Measurements from ENCODE around the gene IL36A. TPM values are rescaled to one million over a fixed set of nuclear protein-coding genes. Genes with fewer than 3 reads are reported as not detected.

The IL36A gene
- total and polyA plus RNA-seq, 2 experiments from 2014 or later = not detected

DNA sequence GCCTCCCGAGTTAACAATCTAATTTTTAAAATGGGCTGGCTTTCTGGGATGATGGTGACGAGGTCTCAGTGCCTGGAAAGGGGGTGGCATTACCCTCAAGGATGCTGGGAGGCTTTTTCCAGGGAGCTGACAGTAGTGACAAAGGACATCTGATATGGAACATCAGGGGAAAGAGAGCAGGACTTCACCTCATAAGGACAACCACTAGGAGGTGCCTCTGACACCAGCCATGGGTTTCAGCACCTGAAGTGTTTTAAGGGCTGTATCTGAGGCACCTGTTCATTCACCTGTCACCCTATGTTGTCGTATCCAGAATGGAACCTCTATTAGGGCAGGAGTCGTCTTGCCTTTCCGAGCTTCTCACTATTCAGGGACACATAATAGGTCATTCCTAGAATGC, 36.6 kb downstream of the IL36A start:
- H3K27me3 ChIP-seq (replicated peaks; ENCODE audit: insufficient read depth) = peaks cover 36% of the 10 kb centered on the region
- DNase-seq = no peak
- H3K4me2 ChIP-seq (ENCODE audit: unreplicated experiment) = no peak overlapping the region
- H3K9me3 ChIP-seq (ENCODE audit: low read depth) = no peaks in the 10 kb centered on the region
- H3K4me1 ChIP-seq (ENCODE audit: insufficient read depth) = no peaks in the 10 kb centered on the region
- no peak overlapping the region for H3K9ac ChIP-seq
- H3K27ac ChIP-seq = no peak overlapping the region
- no peaks in the 10 kb centered on the region for H3K36me3 ChIP-seq (ENCODE audit: low read depth)
- H3F3A ChIP-seq (ENCODE audit: insufficient read depth) = no peaks in the 10 kb centered on the region
- no peak overlapping the region for H3K4me3 ChIP-seq
- H2AFZ ChIP-seq = no peak overlapping the region
- no peaks in the 10 kb centered on the region for H3K79me2 ChIP-seq (ENCODE audit: insufficient read depth)
- TF ChIP-seq EZH2phosphoT487 (IDR thresholded peaks at IDR 0.05; ENCODE audit: insufficient read depth, low read depth) = no peak
- TF ChIP-seq EZH2 (IDR thresholded peaks at IDR 0.05; ENCODE audit: insufficient read depth, poor library complexity, severe bottlenecking) = no peak
- no peaks in the 10 kb centered on the region for H3K9me2 ChIP-seq (ENCODE audit: insufficient read depth)
- no peaks in the 10 kb centered on the region for H4K20me1 ChIP-seq (ENCODE audit: insufficient read depth)
- in situ Hi-C loops (cut with MboI) = no loop called here
- WGBS, 2 experiments (ENCODE audit: low coverage in 1 of 2, low lambda C conversion rate in 2 of 2, missing lambda C conversion rate in 2 of 2) = 13 to 20% methylated on average over 5 of the region's 5 CpGs

GRCh38 chr2:113046465-113046864, 41.2 kb downstream of the IL36A start:
- in situ Hi-C loops (cut with MboI) = no loop called here

DNA sequence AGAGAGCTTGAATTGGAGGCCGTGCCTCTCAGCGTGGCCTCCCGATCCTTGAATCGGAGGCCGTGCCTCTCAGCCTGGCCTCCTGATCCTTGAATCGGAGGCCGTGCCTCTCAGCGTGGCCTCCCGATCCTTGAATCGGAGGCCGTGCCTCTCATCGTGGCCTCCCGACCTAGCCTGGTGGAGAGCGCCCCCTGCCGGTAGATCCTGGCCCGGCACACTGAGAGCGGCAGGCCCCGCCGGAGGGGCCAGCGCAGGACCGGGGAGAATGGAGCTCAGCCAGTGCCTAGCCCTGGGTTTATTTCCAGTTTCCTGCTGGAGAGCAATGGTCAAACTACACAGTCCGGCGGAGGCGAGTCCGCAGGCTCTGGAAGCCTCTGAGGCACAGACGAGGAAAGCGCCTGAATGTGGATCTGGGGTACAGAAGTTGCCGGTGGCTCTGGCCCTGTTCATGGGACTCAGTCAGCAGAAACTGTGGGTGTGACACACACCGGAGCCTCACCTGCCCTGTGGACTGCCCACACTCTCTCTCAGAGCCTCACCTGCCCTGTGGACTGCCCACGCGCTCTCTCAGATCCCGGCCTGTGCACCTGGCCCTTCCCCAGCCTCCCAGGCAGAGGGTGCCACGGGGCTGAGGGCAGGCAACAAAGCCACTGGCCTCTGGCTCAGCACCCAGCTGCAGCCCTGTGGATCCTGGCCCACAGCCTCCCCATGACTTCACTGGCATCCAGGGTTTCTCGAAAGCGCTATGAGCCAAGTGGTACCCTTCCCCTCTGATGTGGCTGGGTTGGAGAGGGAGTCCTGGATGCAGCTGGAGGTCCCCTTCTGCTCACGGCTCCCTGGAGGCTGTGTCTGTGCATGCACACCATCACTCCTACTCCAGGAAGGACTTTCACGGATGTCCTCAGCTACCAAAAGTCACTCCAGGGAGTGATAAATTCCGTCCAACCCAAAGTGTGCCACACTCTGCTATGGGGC, 45.9 kb downstream of the IL36A start:
- no peak for TF ChIP-seq EZH2 (IDR thresholded peaks at IDR 0.05; ENCODE audit: insufficient read depth, poor library complexity, severe bottlenecking)
- WGBS, 2 experiments (ENCODE audit: low coverage in 1 of 2, low lambda C conversion rate in 2 of 2, missing lambda C conversion rate in 2 of 2) = 84 to 85% methylated on average over 38 of the region's 38 CpGs
- H3K4me2 ChIP-seq (ENCODE audit: unreplicated experiment) = no peak overlapping the region
- H3K9me2 ChIP-seq (ENCODE audit: insufficient read depth) = no peaks in the 10 kb centered on the region
- no peak for DNase-seq
- no peak overlapping the region for H3K27ac ChIP-seq
- H3F3A ChIP-seq (ENCODE audit: insufficient read depth) = no peaks in the 10 kb centered on the region
- H3K4me1 ChIP-seq (ENCODE audit: insufficient read depth) = no peaks in the 10 kb centered on the region
- in situ Hi-C loops (cut with MboI) = no loop called here
- no peaks in the 10 kb centered on the region for H3K9me3 ChIP-seq (ENCODE audit: low read depth)
- no peaks in the 10 kb centered on the region for H3K79me2 ChIP-seq (ENCODE audit: insufficient read depth)
- H3K27me3 ChIP-seq (replicated peaks; ENCODE audit: insufficient read depth) = peaks cover 23% of the 10 kb centered on the region
- no peak overlapping the region for H3K4me3 ChIP-seq
- H3K9ac ChIP-seq = no peak overlapping the region
- H3K36me3 ChIP-seq (ENCODE audit: low read depth) = no peaks in the 10 kb centered on the region
- H2AFZ ChIP-seq = no peak overlapping the region
- no peaks in the 10 kb centered on the region for H4K20me1 ChIP-seq (ENCODE audit: insufficient read depth)

More at GRCh38 chr2:113046465-113046864, 41.2 kb downstream of the IL36A start:
- Histone ChIP-seq H3K4me1 (ENCODE audit: insufficient read depth) (no peaks in the 10 kb centered on the region), H3K36me3 (ENCODE audit: low read depth) (no peaks in the 10 kb centered on the region), H3F3A (ENCODE audit: insufficient read depth) (no peaks in the 10 kb centered on the region), H3K27me3 (replicated peaks; ENCODE audit: insufficient read depth) (peaks cover 24% of the 10 kb centered on the region), H3K9me2 (ENCODE audit: insufficient read depth) (no peaks in the 10 kb centered on the region), H3K9me3 (ENCODE audit: low read depth) (no peaks in the 10 kb centered on the region), H3K27ac (no peak overlapping the region), H3K4me3 (no peak overlapping the region), H3K4me2 (ENCODE audit: unreplicated experiment) (no peak overlapping the region), H3K9ac (no peak overlapping the region), H2AFZ (no peak overlapping the region), H3K79me2 (ENCODE audit: insufficient read depth) (no peaks in the 10 kb centered on the region), H4K20me1 (ENCODE audit: insufficient read depth) (no peaks in the 10 kb centered on the region)
- TF ChIP-seq EZH2phosphoT487 (IDR thresholded peaks at IDR 0.05; ENCODE audit: insufficient read depth, low read depth) (no peak), EZH2 (IDR thresholded peaks at IDR 0.05; ENCODE audit: insufficient read depth, poor library complexity, severe bottlenecking) (no peak)
- DNase-seq = no peak
- WGBS, 2 experiments (ENCODE audit: low coverage in 1 of 2, low lambda C conversion rate in 2 of 2, missing lambda C conversion rate in 2 of 2) = 72 to 80% methylated on average over 5 of the region's 5 CpGs

GRCh38 chr2:113052396-113052917, 47.2 kb downstream of the IL36A start, which contains the start of gene IL36B:
Gene IL36B (minus strand): TSS chr2:113052867.
- Histone ChIP-seq H3K27me3 (replicated peaks; ENCODE audit: insufficient read depth) (peaks cover 23% of the 10 kb centered on the region), H3K4me3 (no peak within 1 kb of the TSS), H4K20me1 (ENCODE audit: insufficient read depth) (no peaks in the 10 kb centered on the region), H3K27ac (no peak within 1 kb of the TSS), H3F3A (ENCODE audit: insufficient read depth) (no peaks in the 10 kb centered on the region), H2AFZ (no peak within 1 kb of the TSS), H3K79me2 (ENCODE audit: insufficient read depth) (no peaks in the 10 kb centered on the region), H3K9me2 (ENCODE audit: insufficient read depth) (no peaks in the 10 kb centered on the region), H3K9ac (no peak within 1 kb of the TSS), H3K4me1 (ENCODE audit: insufficient read depth) (no peaks in the 10 kb centered on the region), H3K4me2 (ENCODE audit: unreplicated experiment) (no peak within 1 kb of the TSS), H3K36me3 (ENCODE audit: low read depth) (no peaks in the 10 kb centered on the region), H3K9me3 (ENCODE audit: low read depth) (no peaks in the 10 kb centered on the region)
- WGBS, 2 experiments (ENCODE audit: low coverage in 1 of 2, low lambda C conversion rate in 2 of 2, missing lambda C conversion rate in 2 of 2) = 25 to 31% methylated on average over 6 of the region's 6 CpGs
- TF ChIP-seq EZH2 (IDR thresholded peaks at IDR 0.05; ENCODE audit: insufficient read depth, poor library complexity, severe bottlenecking) (no peak), EZH2phosphoT487 (IDR thresholded peaks at IDR 0.05; ENCODE audit: insufficient read depth, low read depth) (no peak)
- DNase-seq = no peak
- in situ Hi-C loops (cut with MboI) = no loop called here
